ENCODE results near the gene FDPS.
"Not testable (repeated sequence)": the region's sequence is repeated elsewhere in the genome, so short reads cannot be mapped to it uniquely, and the experiment has no call there.

FDPS gene

DNA sequence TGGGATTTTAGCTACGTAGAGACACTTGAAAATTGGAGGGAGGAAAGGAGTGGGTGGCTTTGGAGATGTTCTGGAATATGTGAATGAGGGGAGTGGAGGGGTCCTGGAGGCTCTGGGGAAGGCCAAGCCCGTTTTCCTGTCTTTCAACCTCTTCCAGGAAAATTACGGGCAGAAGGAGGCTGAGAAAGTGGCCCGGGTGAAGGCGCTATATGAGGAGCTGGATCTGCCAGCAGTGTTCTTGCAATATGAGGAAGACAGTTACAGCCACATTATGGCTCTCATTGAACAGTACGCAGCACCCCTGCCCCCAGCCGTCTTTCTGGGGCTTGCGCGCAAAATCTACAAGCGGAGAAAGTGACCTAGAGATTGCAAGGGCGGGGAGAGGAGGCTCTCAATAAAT is 11.6 kb downstream of the FDPS start:
- no peak for DNase-seq (ENCODE audit: low spot score)

DNA sequence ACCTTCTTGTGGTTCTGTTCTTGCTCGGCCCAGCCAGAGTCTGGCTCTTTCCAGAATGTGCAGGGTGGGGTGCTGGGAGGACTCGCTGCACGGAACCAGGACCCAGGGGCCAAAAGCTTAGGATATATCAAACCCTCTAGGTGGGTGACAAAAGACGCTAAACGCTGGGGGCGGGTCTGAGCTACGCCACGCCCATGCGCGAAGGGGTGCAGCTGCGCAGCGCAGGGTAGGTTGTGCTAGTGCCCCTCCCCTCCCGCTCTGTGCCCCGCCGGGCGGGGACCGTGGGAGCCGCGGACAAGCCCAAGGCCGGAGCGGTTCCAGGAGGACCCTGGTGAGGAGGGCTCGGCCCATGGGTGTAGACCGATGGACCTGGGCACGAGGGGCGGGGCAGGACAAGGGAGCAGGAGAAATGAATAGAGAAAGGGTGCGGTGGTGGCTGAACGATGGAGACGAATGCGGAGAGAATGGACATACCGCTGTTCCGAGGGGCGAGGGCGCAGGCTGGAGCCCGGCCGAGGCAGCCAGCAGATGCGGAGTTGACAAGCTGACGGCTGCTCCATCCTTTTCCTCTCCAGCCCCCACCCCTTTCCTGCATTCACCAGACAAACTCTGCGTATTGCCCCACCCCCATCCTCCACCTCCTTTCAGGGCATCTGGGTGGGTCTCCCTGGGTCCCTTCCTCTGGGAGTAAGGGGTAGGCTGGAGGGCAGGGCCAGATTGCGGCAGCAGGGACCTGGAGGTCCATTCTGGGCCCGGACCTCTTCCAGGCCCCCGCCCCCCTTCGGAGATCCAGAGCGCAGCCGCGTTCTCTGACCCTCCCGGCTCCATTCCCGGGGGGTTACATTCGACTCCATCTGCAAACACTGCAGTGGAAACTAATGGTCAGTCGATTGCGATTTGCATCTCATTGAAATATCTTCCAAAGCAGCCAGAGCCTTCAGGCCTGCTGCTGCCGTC is 12.3 kb downstream of the FDPS start, which contains the start of gene RUSC1:
RUSC1 (plus strand) TSS at position 234 of the 957 bp plus-strand sequence. CDS start 880 bp downstream, outside the sequence.
- peak; percentile 70 for DNase-seq (ENCODE audit: low spot score)

DNA sequence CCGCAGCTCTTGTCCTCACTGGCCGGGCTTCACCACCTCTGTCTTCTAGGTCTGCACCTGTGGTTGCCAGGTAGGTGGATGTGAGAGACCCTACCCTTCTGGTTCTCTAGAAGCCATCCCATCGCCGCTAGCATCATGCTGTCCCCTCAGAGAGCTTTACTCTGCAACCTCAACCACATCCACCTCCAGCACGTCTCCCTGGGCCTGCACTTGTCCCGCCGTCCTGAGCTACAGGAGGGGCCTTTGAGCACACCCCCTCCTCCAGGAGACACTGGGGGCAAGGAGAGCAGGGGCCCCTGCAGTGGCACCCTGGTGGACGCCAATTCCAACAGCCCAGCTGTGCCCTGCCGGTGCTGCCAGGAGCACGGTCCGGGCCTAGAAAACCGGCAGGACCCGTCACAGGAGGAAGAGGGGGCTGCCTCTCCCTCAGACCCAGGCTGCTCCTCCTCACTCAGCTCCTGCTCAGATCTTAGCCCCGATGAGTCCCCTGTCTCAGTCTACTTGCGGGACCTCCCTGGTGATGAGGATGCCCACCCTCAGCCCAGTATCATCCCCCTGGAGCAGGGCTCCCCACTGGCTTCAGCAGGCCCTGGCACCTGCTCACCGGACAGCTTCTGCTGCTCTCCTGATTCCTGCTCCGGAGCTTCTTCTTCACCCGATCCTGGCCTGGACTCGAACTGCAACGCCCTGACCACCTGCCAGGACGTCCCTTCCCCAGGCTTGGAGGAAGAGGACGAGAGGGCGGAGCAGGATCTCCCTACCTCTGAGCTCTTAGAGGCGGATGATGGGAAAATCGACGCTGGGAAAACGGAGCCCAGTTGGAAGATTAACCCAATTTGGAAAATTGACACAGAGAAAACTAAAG is 13.2 kb downstream of the FDPS start:
- DNase-seq (ENCODE audit: low spot score): peak; percentile 61

DNA sequence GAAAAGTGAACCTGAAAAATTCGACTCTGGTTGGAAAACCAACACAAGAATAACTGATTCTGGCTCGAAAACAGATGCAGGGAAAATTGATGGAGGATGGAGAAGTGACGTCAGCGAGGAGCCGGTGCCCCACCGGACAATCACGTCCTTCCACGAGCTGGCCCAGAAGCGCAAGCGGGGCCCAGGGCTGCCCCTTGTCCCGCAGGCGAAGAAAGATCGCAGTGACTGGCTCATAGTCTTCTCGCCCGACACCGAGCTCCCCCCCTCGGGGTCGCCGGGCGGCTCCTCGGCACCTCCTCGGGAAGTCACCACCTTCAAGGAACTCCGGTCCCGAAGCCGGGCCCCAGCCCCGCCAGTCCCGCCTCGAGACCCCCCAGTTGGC is 13.9 kb downstream of the FDPS start:
- peak; percentile 69 for DNase-seq (ENCODE audit: low spot score)

DNA sequence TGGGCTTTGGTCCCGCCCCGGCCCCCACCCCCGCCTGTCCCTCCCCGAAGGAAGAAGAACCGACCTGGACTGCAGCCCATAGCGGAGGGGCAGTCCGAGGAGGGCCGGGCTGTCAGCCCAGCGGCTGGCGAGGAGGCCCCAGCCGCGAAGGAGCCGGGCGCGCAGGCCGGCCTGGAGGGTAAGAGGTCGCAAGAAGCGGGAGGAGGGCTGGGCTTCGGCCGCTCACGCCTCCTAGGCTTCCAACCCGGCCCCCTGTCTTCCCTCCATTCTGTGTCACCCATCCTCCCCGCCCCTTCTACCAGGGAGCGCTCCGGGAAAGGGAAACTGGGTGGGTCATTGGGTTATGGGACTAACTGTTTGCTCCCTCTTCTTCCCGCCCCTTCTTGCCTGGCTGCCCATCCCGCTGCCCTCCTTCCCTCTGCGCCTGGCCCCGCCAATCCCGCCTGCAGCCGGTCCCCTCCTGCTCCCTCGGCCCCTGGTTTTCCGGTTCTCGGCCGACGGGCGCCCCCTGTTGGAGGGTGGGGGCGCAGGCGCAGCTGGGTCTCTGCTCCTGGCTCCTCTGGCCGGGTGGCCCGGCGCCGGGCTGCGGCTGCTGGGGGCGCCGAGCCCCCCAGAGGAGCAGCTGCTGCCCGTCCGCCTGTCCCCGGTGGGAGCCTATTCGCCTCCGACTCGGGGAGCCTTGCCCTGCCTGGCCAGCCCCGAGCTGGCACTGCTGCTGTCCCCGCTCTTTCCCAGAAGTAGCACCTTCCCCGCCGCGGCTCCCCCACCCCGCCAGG is 14.5 kb downstream of the FDPS start:
- peak; percentile 98 for DNase-seq (ENCODE audit: low spot score)

DNA sequence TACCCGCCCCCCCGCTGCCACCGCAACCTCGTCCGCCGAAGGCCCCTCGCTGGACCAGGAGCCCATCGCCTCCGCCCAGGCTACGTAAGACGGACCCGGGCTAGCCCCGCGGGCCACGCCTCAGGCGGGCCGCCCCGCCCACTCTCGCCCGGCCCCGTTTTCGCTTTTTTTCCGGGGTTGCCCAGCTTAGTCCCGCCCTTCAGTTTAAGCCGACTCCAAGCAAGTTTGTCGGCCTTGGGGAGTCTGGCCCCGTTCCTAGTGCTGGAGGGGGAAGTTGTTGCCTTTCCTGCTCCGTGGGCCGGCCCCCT is 15.0 kb downstream of the FDPS start:
- peak; percentile 85 for DNase-seq (ENCODE audit: low spot score)

DNA sequence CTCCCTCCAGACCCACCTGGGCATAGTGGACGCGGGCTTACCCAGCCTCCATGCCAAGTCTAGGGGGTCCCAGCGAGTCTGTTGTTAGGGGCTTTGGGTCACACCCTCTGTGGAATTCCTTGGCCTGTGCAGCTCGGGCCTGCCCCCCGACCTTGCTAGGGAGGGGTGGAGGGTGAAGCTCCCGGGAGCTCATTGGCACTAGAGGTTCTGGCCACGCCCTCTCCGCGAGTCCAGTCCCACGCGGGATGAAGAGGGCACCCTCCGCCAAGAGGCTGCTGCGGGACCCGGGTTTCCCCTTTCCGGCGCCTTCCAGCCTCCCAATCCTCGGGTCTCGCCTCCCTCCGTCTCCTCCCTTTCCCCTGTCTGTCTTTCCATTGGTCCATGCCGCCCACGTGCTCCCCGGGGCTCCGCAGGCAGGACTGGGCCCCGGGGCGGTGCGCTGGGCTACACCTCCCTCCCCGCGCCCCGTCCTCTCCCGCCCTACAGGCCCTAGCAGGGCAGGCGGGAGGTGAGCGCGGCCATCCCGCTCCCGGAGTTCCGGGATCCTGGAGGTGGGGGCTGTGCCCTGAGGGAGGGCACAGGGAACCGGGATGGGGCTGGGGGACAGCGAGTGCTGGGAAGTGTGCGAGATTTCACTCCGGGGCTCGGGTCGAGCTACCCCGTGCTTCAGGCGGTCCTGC is 15.5 kb downstream of the FDPS start:
- DNase-seq (ENCODE audit: low spot score): peak; percentile 98

DNA sequence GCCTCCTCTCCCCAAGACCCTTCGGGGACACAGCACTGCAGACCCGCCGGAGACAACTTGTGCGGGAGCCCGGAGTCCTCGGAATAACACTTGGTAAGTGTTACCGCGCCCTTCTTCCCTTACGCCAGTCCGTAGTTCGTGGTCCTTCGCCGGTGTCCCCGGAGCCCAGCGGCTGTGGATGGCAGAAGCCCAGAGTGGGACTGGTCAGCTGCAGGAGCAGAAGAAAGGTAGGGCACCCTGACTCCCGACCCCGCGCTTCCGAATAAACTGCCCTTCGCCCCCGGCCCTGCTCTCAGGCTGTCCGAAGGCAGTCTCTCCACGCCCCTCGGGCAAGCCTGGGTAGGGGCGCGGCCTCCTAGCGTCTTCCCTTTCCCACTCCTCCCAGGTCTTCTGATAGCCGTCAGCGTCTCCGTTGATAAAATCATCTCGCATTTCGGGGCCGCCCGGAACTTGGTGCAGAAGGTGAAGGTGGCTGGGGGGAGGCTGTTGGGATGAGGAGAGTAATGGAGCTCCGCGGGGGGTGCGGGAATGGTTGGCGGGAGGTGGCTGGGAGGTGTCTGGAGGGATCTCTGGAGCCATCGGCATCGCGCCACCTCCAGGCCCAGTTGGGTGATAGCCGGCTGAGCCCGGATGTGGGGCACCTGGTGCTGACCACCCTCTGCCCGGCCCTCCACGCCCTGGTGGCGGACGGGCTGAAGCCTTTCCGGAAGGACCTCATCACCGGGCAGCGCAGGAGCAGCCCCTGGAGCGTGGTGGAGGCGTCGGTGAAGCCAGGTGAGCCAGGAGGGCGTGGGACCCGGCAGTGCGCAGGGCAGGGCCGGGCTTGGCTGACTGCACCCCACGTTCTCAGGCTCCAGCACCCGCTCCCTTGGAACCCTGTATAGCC is 16.3 kb downstream of the FDPS start:
- peak; percentile 68 for DNase-seq (ENCODE audit: low spot score)

DNA sequence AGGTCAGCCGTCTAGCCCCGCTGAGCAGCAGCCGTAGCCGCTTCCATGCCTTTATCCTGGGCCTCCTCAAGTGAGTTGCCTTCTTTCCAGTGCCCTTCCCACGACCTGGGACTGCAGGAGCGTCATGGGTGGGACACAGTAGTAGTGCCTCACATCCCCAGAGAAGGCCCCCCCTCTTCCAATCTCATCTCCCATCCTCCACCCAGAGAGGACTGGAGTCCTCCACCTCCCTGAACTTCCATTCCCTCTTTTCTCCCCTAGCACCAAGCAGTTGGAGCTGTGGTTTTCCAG is 16.9 kb downstream of the FDPS start:
- DNase-seq (ENCODE audit: low spot score): no peak

DNA sequence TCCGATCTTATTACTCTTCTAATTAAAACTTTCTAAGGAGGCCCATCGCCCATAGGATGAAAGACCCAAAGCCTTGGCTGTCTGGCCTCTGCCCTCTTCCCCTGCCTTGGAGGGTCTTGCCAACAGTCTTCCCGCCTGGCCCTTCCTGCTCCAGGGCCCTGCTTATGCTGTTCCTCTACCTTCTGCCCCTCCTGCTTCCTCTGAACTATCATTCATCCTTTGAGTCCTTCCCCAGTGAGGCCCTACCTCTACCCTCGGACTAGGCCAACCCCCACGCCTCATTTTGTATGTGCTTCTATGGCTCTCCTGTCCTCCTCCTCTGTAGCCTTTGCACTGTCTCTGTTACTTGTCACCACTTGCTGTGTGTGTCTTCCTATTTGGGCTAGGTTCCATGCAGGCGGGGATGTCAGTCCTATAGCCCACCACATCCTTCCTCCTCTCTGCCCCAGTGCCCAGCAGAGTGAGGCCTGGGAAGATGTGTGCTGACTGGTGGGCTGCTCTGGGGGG is 17.4 kb downstream of the FDPS start:
- no peak for DNase-seq (ENCODE audit: low spot score)

DNA sequence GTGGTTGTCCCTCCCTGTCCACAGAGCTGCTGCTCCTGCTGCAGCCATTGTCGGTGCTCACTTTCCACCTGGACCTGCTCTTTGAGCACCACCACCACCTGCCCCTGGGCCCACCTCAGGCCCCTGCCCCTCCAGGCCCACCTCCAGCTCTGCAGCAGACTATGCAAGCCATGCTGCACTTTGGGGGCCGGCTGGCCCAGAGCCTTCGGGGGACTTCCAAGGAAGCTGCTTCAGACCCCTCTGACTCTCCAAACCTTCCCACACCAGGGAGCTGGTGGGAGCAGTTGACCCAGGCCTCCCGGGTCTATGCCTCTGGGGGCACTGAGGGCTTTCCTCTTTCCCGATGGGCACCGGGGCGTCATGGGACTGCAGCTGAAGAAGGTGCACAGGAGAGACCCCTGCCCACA is 18.0 kb downstream of the FDPS start:
- no peak for DNase-seq (ENCODE audit: low spot score)

DNA sequence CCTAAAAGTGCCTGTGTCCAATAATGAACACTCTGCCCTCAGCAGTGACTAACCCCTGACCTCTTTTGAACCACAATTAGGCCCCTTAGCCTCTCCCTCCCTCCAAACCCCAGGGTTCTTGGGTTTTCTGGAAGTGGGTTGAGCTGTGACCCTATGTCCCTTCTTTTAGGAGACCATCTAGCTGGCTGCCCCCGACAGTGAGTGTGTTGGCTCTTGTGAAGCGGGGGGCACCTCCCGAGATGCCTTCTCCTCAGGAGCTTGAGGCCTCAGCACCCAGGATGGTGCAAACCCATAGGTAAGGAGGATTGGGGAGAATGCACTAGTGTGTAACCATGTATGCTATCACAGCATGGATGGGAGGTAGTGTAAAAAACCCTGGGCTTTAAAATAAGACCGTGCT is 19.3 kb downstream of the FDPS start:
- DNase-seq (ENCODE audit: low spot score): no peak

DNA sequence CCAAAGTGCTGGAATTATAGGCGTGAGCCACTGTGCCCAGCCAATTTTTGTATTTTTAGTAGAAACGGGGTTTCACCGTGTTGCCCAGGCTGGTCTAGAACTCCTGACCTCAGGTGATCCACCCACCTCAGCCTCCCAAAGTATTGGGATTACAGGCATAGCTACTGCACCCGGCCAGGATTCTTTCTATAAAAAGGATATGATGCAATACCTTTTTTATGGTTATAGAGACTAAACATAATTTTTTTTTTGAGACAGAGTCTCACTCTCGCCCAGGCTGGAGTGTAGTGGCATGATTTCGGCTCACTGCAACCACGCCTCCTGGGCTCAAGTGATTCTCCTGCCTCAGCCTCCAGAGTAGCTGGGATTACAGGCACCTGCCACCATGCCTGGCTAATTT is 20.2 kb downstream of the FDPS start:
- not testable (repeated sequence) for DNase-seq (ENCODE audit: low spot score)

DNA sequence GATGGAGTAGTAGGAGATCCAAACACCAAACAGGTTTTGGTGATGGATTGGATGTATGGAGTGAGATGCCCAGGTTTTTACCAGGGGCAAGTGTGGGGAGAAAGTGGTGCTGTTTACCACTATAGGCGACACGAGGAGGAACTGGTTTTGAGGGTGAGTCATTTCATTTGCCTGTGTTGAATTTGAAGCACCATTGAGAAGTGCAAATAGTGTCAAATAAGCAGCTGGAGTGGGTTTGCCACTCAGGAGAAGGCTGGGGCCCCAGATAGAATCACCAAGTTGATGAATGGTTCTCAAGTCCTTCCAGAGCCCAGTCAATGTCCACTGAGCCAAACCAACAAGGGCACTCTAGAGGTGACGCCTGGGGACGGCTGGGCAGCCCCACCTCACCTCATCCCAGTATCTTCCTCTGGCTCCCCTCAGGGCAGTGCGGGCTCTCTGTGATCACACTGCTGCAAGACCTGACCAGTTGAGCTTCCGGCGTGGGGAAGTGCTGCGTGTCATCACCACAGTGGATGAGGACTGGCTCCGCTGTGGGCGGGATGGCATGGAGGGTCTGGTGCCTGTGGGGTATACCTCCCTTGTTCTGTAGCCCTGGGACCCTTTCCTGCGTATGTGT is 21.4 kb downstream of the FDPS start:
- no peak for DNase-seq (ENCODE audit: low spot score)

DNA sequence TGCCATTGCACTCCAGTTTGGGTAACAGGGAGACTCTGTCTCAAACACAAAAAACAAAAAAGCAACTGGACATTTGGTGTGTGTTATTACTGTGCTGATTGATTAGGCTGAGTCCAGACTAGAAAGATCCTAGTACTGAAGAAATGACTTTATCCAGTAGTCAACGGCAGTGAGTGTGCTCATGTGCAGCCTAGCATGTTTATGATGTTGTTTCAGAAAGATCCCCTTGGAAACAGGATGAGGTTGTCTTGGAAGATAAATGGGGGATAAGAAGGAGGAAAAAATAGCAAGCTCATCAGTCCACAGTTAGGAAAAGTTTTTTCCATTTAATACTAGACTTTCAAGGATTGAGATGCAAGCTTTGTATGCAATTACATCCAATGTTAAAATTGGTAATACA is 26.3 kb downstream of the FDPS start:
- DNase-seq (ENCODE audit: low spot score): no peak

DNA sequence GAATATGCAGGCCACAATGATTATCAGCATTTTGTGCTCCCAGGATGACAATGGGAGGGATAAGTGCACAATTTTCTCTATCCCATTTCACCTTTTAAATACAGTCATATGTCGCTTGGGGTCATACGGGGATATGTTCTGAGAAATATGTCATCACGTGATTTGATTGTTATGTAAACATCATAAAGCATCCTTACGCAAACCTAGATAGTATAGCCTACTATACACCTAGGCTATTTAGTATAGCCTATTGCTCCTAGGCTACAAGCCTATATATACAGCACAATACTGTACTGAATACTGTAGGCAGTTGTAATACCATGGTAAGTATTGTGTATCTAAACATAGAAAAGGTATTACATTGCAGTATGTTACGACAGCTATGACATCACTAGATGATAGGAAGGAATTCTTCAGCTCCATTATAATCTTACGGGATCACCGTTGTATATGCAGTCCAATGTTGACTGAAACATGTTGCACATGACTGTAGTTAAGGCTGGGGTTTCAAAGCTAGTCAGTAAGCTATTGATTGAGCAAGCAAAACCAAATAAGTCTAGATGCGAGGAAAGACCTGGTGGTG is 30.9 kb downstream of the FDPS start:
- DNase-seq (ENCODE audit: low spot score): no peak

DNA sequence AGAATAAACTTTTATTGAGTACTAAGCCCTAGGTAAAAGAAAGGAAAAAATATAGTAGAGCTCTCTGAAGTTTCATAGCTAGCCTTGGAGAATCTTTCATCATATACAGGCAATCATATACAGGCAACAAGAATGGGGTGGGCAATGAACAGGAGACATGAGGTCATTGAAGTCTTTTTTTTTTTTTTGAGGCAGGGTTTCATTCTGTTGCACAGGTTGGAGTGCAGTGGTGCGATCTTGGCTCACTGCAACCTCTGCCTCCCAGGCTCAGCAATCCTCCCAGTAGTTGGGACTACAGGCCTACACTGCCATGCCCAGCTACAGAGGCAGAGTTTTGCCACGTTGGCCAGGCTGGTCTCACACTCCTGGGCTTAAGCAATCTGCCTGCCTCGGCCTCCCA is 34.2 kb downstream of the FDPS start:
- DNase-seq (ENCODE audit: low spot score): no peak

DNA sequence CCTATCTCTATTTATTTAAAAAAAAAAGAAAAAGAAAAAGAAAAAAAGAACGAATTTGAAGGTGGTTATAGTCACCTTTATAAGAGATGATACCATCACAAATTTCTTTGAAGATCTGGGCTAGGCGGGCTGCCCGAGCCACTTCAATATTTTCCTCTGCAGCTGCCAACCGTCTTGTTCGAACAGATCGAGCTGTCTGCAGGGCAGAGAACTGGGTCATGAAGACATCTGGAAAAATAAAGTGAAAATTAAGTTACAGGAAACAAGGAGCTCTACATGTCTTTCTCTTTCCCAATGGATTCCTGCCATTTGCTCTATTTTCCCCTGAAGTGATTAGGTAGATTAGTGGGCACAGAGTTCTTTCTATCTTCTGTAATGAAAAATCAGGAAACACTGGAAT is 44.0 kb downstream of the FDPS start:
- DNase-seq (ENCODE audit: low spot score): no peak

DNA sequence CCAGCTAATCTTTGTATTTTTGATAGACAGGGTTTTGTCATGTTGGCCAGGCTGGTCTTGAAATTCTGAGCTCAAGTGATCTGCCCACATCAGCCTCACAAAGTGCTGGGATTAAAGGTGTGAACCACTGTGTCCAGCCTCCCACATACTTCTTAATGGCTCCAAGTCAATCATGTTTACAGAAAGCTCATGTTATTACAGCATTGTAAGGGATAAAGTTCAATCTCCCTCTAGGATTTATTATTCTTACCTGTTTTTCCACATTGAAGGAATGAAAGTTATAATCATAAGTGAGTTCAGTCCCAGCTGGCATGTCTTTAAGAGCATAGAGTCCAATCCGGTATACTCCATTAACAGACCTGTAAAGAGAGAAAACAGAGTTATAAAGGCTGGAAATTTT is 51.4 kb downstream of the FDPS start:
- no peak for DNase-seq (ENCODE audit: low spot score)
